GM08714 (cell line): ENCODE results near the gene SCYGR5.
"Not testable (repeated sequence)": the region's sequence is repeated elsewhere in the genome, so short reads cannot be mapped to it uniquely, and the experiment has no call there.

ENCODE experiments used
- H3K4me3 ChIP-seq: fragments of 200-500 bp; sonication (Bioruptor generic); 2 replicates; pipeline ENCODE4 v1.5.1; 2014; ENCODE audit warnings: mild to moderate bottlenecking, low read length, inconsistent platforms
- ZNF274 ChIP-seq: IDR thresholded peaks from 2 replicates; pipeline ENCODE4 v1.6.1; 2012; ENCODE audit warnings: mild to moderate bottlenecking, low read depth, low read length

SCYGR5 gene, protein sequence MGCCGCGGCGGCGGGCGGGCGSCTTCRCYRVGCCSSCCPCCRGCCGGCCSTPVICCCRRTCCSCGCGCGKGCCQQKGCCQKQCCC

DNA sequence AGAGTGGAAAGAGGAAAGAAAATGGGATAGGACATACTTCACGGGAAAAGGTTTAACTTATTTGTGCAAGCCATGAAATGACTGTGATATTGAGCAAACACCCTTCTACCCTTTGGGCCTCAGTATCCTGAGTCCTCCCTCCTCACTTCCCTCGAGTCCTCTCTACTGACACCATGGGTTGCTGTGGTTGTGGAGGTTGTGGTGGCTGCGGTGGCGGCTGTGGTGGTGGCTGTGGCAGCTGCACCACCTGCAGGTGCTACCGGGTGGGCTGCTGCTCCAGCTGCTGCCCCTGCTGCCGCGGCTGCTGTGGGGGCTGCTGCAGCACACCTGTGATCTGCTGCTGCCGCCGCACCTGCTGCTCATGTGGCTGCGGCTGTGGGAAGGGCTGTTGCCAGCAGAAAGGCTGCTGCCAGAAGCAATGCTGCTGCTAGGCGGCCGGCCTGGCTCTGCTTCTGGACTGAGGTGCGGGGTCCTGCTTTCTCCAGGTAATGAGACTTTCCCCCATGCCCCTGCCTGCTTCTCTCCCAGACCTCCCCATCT, at the start of gene SCYGR5:
TSS of gene SCYGR5 (plus strand) at position 174 of the 540 bp plus-strand sequence. CDS start at position 174, 0 bp downstream.
- H3K4me3 ChIP-seq = not testable (repeated sequence)

DNA sequence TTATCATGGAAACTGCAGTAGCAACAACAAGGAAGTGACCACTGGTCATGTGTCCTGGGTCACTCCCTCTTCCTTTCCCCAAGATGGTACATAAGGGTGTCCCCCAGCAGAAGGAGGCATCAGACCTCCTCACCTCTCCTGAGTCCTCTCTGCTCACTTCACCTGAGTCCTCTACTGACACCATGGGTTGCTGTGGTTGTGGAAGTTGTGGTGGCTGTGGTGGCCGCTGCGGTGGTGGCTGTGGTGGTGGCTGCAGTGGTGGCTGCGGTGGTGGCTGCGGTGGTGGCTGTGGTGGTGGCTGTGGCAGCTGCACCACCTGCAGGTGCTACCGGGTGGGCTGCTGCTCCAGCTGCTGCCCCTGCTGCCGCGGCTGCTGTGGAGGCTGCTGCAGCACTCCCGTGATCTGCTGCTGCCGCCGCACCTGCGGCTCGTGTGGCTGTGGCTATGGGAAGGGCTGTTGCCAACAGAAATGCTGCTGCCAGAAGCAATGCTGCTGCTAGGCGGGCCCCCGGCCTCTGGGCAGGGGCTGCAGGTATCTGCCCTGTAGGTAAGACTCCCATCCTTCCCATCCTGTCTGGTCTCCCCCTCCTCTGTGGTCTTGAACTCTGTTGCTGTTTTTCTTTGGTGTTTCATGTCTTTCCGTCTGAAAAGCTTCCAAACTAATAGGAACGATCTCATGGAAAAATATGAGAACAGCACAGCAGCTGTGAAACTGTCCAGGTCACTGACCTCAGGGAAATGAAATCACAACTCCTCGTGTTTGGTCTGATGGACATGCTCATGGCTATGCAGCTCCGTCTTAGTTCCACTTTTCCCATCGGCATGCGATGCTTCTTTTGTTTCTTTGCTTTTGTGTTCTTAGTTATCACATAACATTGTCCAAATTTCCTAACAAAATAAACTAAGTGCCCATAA, 49.0 kb upstream of the SCYGR5 start, which contains the start of gene SCYGR4:
TSS of gene SCYGR4 (plus strand) at position 183 of the 915 bp plus-strand sequence. CDS start at position 183, 0 bp downstream.
- TF ChIP-seq ZNF274 = no peak
- H3K4me3 ChIP-seq = no peak within 1 kb of the TSS

DNA sequence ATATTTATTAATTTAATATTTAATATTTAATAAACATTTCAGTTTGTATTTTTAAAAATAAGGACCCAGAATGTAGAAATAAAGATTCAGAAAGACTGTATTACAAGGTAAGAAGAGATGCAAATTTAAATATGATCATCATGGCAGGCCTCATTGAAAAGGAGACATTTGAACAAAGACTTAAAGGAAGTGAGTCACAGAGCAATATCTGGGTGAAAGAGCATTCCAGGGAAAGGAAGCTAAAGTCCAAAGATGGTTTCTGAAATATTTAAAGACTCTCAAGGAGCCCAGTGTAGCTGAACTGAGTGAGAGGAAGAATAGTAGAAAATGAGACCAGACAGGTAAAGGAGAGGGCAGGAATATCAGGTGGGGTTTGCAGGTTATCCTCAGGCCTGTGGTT, 43.4 kb upstream of the SCYGR5 start:
- H3K4me3 ChIP-seq = no peak overlapping the region
- TF ChIP-seq ZNF274 = no peak

DNA sequence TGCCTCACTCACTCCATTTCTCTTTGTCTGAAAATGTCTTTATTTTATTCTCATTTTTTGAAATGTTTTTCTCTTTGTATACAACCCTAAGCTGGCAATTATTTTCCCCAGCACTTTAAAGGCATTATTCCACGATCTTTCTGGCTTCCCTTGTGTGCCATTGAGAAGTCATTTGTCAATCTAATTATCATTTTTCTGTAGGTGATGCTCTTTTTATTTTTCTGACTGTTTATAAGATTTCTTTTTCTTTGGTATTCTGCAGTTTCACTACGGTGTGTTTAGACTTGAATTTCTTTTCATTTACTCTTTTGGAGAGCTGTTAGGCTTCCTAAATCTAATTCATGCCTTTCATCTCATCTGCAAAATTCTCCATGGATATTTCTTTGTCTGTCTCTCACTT, 41.2 kb upstream of the SCYGR5 start:
- H3K4me3 ChIP-seq = no peak overlapping the region
- no peak for TF ChIP-seq ZNF274

DNA sequence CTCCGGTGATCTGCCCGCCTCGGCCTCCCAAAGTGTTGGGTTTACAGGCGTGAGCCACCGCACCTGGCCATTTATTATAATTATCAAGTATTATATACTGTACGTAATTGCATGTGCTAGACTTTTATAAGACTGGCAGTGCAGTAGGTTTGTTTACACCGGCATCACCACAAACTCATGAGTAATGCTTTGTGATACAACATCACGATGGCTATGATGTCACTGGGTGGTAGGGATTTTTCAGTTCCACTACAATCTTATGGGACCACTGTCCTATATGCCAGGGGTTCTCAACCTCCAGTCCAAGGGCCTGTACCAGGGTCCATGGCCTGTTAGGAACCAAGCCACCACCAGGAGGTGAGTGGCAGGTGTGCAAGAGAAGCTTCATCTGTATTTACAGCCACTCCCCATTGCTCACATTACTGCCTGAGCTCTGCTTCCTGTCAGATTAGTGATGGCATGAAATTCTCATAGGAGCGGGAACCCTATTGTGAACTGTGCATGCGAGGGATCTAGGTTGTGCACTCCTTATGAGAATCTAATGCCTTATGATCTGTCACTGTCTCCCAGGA, 39.9 kb upstream of the SCYGR5 start:
- H3K4me3 ChIP-seq = no peak overlapping the region
- no peak for TF ChIP-seq ZNF274

DNA sequence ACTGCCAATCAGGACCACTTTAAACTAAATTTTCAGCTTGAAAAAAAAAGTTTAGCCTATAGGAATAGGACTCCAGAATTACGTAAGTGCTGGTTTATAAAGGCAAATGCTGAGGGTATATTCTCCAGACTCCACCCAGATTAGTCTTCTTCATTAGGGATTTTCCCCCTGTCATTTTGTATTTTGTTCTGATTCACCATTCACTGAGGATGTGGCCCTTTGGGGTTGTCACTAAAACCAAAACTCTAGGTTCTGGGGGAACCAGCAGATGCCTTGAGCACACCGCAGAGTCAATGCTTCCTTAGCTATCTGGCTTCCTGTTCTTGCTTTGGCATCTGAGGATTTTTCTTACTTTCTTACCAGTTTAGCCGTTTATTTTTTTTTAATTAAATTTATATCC, 38.8 kb upstream of the SCYGR5 start:
- TF ChIP-seq ZNF274 = no peak
- no peak overlapping the region for H3K4me3 ChIP-seq

DNA sequence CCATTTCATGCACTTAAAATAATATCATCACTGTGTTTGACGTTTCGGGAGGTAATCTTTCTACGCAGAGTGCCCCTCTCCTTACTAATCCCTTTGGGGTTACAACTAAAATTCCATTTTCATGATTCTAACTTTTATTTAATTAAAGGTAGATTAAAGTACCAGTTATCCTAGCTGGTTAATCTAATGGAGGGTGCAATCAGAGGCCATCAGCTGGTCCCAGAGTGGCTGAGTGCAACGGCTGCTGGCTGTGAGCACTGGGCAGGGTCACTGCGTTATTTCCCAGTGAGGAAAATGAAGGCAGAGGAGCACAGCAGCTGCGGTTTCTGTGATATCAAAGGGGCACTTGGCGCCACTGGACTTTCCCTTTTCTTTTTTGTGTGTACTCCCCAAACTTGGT, 37.2 kb upstream of the SCYGR5 start:
- no peak overlapping the region for H3K4me3 ChIP-seq
- TF ChIP-seq ZNF274 = no peak

DNA sequence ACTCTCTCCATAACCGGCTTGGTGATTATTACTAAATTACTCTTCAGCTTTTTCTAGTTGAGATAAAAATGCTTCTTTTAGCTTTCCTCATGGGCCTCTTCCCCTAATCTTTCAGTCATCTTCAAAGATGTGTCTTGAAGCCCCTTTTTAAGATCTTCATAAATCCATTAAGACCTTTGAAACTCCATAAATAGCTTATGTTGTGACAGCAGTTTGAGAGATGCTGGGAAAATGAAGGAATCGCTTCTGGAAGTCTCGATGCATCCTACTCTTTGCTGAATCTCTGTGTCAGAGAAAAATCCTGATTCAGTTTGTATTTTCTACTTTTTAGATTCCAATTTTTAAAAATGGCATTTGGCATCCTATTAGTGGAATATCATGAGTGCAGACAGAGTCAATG, 36.3 kb upstream of the SCYGR5 start:
- no peak overlapping the region for H3K4me3 ChIP-seq
- TF ChIP-seq ZNF274 = no peak

DNA sequence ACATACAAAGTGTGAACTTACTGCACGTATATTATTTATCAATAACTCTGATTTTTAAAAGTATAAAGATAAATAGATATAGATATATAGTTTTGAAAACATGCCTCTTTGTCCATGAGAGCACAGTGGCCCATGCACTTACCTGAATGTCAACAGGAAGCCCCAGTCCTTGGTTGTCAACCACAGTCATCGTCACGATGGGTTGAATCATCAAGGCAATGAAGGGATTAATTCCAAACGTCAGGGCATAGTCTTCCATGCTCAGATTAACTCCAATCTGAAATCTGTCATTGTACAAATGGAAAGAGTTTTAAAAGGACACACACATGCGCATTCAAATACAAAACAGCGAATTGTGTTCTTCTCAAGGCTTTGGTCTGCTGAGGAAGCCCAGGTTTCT, 33.8 kb upstream of the SCYGR5 start:
- no peak for TF ChIP-seq ZNF274
- H3K4me3 ChIP-seq = no peak overlapping the region

DNA sequence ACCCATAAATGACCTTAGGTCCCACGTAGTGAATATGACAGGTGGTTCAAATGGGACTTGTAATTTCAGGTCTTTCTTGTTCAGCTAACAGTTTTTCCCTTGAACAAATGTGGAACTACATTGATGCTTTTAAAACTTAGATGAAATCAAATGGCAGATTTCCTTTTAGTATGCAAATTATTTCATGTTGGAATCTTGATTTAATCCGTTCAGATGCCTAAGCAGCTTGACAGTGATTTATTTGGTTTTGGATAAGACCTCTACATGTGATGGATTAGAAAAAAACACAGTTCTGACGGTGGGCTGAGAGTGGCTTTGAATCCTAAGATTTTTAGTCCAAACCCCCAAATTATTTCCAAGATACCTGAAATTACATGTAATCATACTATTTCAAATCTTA, 32.4 kb upstream of the SCYGR5 start:
- no peak for TF ChIP-seq ZNF274
- no peak overlapping the region for H3K4me3 ChIP-seq

DNA sequence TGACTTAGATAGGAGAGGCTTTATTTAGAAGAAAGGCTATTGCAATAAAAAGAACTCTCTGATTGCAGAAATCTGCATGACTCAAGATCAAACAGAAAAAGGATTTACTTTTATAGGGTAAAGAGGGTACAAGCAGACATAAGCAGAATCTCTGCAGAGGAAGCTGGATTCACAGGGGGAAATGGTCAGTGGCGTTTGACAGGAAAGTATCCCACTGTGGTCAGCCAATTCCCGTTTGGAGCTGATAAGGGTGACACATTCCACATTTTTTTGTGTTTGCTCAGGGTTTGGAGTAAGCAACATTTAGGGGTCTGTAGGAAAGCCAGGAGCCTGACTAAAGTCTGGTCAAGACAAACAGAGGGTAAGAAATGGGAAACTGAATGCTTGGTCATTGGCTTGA, 23.9 kb upstream of the SCYGR5 start:
- no peak overlapping the region for H3K4me3 ChIP-seq
- TF ChIP-seq ZNF274 = no peak

DNA sequence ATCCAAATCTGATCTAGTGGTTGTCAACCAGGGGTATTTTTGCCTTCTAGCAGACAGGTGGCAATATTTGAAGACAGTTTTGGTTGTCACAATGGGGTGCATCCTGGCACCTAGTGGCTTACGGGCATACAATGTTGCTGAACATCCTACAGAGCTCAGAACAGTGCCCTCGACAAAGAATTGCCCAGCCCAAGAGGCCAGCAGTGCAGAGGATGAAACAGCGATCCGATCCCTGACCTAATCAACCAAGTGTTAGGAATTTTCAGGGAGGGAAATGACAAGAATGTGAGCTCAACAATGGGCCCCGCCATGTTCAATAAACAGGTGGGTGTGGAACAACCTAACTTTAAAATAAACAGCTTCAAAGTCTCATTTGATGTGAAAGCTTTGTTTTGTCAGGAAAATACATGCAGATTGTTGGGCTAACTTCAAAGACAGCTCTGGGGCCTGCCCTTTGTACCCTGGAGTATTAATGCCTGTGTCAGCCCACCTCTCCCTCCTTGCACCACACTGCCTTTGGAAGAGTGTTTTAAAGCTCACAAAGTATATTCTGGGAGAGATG, 22.5 kb upstream of the SCYGR5 start:
- H3K4me3 ChIP-seq = no peak overlapping the region
- TF ChIP-seq ZNF274 = no peak

DNA sequence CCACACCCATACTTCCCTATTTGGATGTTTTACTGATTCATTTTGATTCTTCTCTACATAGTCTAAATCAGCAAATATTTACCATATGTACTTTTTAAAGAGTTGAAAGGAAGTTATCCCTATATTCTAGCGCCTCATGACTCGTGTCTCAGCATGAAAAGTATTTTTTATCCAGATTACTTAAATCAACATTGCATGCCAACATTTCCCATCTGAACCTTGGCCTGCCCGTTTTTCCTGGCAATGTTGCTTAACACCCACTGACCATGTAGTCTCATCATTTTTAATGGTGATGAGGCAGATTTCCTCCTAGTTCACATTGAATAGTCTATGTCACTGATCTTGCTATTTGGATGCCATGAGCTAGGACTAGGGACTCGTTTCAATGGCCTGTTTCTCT, 13.2 kb upstream of the SCYGR5 start:
- no peak overlapping the region for H3K4me3 ChIP-seq
- no peak for TF ChIP-seq ZNF274

DNA sequence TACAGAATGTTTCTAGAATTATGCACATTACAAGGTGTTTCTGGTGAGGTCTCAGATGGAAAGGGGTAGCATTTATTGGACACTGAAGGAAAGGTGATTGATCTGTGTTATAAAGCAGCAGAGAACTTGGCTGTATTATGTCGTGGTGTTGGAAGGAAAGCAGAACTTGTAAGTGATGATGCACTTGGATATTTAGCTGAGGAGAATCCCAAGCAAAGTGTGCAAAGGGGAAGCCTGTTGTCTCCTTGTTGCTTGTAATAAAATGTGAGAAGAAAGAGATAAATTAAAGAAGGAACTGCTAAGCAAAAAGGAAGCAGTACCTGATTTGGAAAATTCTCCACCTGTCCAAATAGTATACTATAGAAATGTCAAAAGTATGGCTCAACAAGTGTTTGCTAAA, 12.2 kb upstream of the SCYGR5 start:
- no peak for TF ChIP-seq ZNF274
- H3K4me3 ChIP-seq = no peak overlapping the region

DNA sequence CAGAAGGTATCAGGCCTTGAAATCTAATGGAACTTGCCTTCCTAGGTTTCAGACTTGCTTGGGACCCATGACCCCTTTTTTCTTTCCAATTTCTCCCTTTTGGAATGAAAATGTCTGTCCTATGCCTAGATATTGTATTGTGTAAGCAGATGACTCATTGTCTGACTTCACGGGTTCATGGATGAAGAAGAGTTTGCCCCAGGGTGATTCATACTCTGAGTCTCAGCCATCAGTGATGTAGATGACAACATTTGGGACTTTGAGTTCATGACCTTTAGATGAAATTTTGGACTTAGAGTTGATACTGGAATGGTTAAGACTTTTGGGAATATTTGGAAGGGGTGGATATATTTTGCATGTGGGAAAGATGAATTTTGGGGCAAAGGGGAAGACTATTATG, 11.2 kb upstream of the SCYGR5 start:
- H3K4me3 ChIP-seq = no peak overlapping the region
- TF ChIP-seq ZNF274 = no peak
